Activated B cell treated with CpG ODN at 0.5 μM for 24 hours (primary cell): Measurements from ENCODE around the gene ARL6IP6. TPM values are rescaled to one million over a fixed set of nuclear protein-coding genes. Genes with fewer than 3 reads are reported as not detected.
"Not testable (repeated sequence)": the region's sequence is repeated elsewhere in the genome, so short reads cannot be mapped to it uniquely, and the experiment has no call there.

ENCODE experiments used
- ATAC-seq: fragments of 200-7000 bp; cut with Tn5 transposase; one replicate; pipeline ENCODE4 v1.10.0; 2021; ENCODE audit warnings: low read depth, mild to moderate bottlenecking, moderate library complexity
- CTCF ChIA-PET: fragments of 350-600 bp; sonication (Branson Sonifier 250); formaldehyde crosslinking; loops from one replicate; lab custom pipeline; 2021; ENCODE audit warnings: antibody characterized with exemption; lab: Charles Lee
- POLR2A ChIA-PET: fragments of 350-600 bp; sonication (Branson Sonifier 250); formaldehyde crosslinking; loops from one replicate; lab custom pipeline; 2021; ENCODE audit warnings: antibody characterized with exemption; lab: Charles Lee
- DNase-seq: peaks from one replicate; pipeline ENCODE4 v3.0.0; 2022
- H3K27ac Mint-ChIP-seq: one replicate; pipeline ENCODE4 v1.8.0; 2020; ENCODE audit warnings: mixed read lengths
- H3K27me3 Mint-ChIP-seq: one replicate; pipeline ENCODE4 v1.8.0; 2021; ENCODE audit warnings: mixed read lengths
- H3K36me3 Mint-ChIP-seq: one replicate; pipeline ENCODE4 v1.8.0; 2021; ENCODE audit warnings: low read depth, mixed read lengths
- H3K4me1 Mint-ChIP-seq: one replicate; pipeline ENCODE4 v1.8.0; 2021; ENCODE audit warnings: mixed read lengths
- H3K4me3 Mint-ChIP-seq: one replicate; pipeline ENCODE4 v1.8.0; 2020; ENCODE audit warnings: mild to moderate bottlenecking, mixed read lengths
- H3K9me3 Mint-ChIP-seq: one replicate; pipeline ENCODE4 v1.8.0; 2020; ENCODE audit warnings: mixed read lengths
- intact Hi-C: fragments of 100-400 bp; cut with micrococcal nuclease; formaldehyde crosslinking; loops from one replicate; pipeline ENCODE4 v1.15.1; 2024
- total RNA-seq: library from RNA; stranded (reverse); gene quantifications from 2 replicates; pipeline ENCODE4 v1.2.3, GENCODE V29; 2022
- TF ChIP-seq, protein P1 (sequence below): fragments of 200-600 bp; IDR thresholded peaks from one replicate; pipeline ENCODE4 v1.8.0; 2022; ENCODE audit warnings: antibody characterized with exemption, mild to moderate bottlenecking

Gene ARL6IP6
- total RNA-seq, 1 donor from 2014 or later: 13.4 TPM

GRCh38 chr2:152762202-152762601, 43.8 kb downstream of the ARL6IP6 start:
- ATAC-seq (no peak), DNase-seq (no peak)
- Mint-ChIP-seq H3K27ac (no peak overlapping the region), H3K4me3 (no peak overlapping the region), H3K9me3 (no peaks in the 10 kb centered on the region), H3K36me3 (peaks cover 32% of the 10 kb centered on the region), H3K4me1 (no peaks in the 10 kb centered on the region), H3K27me3 (no peaks in the 10 kb centered on the region)
- TF ChIP-seq, protein P1, sequence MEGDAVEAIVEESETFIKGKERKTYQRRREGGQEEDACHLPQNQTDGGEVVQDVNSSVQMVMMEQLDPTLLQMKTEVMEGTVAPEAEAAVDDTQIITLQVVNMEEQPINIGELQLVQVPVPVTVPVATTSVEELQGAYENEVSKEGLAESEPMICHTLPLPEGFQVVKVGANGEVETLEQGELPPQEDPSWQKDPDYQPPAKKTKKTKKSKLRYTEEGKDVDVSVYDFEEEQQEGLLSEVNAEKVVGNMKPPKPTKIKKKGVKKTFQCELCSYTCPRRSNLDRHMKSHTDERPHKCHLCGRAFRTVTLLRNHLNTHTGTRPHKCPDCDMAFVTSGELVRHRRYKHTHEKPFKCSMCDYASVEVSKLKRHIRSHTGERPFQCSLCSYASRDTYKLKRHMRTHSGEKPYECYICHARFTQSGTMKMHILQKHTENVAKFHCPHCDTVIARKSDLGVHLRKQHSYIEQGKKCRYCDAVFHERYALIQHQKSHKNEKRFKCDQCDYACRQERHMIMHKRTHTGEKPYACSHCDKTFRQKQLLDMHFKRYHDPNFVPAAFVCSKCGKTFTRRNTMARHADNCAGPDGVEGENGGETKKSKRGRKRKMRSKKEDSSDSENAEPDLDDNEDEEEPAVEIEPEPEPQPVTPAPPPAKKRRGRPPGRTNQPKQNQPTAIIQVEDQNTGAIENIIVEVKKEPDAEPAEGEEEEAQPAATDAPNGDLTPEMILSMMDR: no peak
- intact Hi-C loops: no loop called here
- ChIA-PET POLR2A (no interaction called here), CTCF (no interaction called here)

DNA sequence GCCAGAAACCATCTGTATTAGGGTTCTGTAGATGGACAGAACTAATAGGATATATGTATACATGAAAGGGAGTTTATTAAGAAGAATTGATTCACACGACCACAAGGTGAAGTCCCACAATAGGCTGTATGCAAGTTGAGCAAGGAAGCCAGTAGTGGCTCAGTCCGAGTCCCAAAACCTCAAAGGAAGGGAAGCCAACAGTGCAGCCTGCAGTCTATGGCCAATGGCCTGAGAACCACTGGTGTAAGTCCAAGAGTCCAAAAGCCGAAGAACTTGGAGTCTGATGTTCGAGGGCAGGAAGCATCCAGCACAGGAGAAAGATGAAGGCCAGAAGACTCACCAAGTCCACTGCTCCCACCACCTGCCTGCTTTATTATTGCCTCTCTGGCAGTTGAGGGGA, 44.8 kb downstream of the ARL6IP6 start:
- H3K27ac Mint-ChIP-seq, H3K4me1 Mint-ChIP-seq, ATAC-seq, intact Hi-C loops, CTCF ChIA-PET, POLR2A ChIA-PET, H3K4me3 Mint-ChIP-seq, H3K27me3 Mint-ChIP-seq, DNase-seq, H3K9me3 Mint-ChIP-seq: not testable (repeated sequence)
- peaks cover 32% of the 10 kb centered on the region for H3K36me3 Mint-ChIP-seq

GRCh38 chr2:152763651-152764050, 45.2 kb downstream of the ARL6IP6 start:
- ATAC-seq (no peak), DNase-seq (no peak)
- no peaks in the 10 kb centered on the region for H3K4me1 Mint-ChIP-seq
- TF ChIP-seq, protein P1: no peak
- H3K36me3 Mint-ChIP-seq: peaks cover 31% of the 10 kb centered on the region
- intact Hi-C loops: no loop called here
- POLR2A ChIA-PET: no interaction called here
- CTCF ChIA-PET: no interaction called here
- H3K27me3 Mint-ChIP-seq: no peaks in the 10 kb centered on the region
- no peaks in the 10 kb centered on the region for H3K9me3 Mint-ChIP-seq
- H3K4me3 Mint-ChIP-seq: no peak overlapping the region
- H3K27ac Mint-ChIP-seq: no peak overlapping the region

DNA sequence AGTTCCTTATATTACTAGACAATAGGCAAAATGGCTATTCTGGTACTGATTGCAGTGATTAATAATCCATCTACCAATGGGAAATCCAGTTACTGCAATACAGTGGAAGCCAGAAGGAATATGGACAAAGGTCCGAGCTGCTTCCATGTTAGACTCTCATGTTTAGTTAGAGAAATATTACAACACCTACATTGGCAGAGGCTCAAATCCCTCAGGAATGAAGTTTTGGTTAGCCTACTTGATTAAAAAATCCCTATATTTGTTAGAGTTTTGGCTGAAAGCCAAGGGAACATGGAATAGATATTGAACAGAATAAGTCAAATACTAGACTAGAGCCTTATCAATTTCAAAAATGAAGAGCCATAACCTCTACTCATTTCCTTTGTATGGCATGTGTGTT, 48.5 kb downstream of the ARL6IP6 start:
- CTCF ChIA-PET: no interaction called here

DNA sequence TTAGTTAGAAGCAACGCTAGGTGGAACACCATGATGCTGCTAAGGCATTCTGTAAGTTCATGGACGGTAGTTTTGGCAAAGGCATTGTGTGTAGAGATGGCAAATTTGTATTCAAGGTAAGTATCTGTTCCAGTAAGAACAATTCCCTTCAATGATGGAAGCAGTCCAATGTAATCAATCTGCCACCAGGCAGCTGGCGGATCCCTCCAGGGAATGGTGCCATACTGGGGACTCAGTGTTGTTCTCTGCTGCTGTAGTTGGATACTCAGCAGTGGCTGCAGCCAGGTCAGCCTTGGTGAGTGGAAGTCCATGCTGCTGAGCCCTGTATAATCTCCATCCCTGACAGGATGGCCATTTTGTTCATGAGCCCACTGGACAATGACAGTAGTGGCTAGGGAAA, 62.8 kb downstream of the ARL6IP6 start:
- no peak for ATAC-seq
- CTCF ChIA-PET: no interaction called here
- Mint-ChIP-seq H3K4me1 (no peaks in the 10 kb centered on the region), H3K4me3 (no peak overlapping the region), H3K9me3 (peaks cover 3% of the 10 kb centered on the region), H3K36me3 (no peaks in the 10 kb centered on the region), H3K27me3 (peaks cover under 1% of the 10 kb centered on the region), H3K27ac (no peak overlapping the region)
- TF ChIP-seq, protein P1: no peak
- POLR2A ChIA-PET: no interaction called here
- no peak for DNase-seq
- intact Hi-C loops: no loop called here

More for the DNA sequence above, 48.5 kb downstream of the ARL6IP6 start:
- ATAC-seq: no peak
- no peaks in the 10 kb centered on the region for H3K4me1 Mint-ChIP-seq
- H3K36me3 Mint-ChIP-seq: peaks cover 13% of the 10 kb centered on the region
- TF ChIP-seq, protein P1: no peak
- H3K27me3 Mint-ChIP-seq: no peaks in the 10 kb centered on the region
- no peak for DNase-seq
- POLR2A ChIA-PET: no interaction called here
- no peak overlapping the region for H3K27ac Mint-ChIP-seq
- H3K4me3 Mint-ChIP-seq: no peak overlapping the region
- intact Hi-C loops: no loop called here
- no peaks in the 10 kb centered on the region for H3K9me3 Mint-ChIP-seq

GRCh38 chr2:152782171-152782570, 63.8 kb downstream of the ARL6IP6 start:
- DNase-seq (no peak), ATAC-seq (no peak)
- H3K4me1 Mint-ChIP-seq: no peaks in the 10 kb centered on the region
- H3K27me3 Mint-ChIP-seq: peaks cover 5% of the 10 kb centered on the region
- peaks cover 5% of the 10 kb centered on the region for H3K9me3 Mint-ChIP-seq
- no peak overlapping the region for H3K27ac Mint-ChIP-seq
- intact Hi-C loops: no loop called here
- TF ChIP-seq, protein P1: no peak
- H3K4me3 Mint-ChIP-seq: no peak overlapping the region
- POLR2A ChIA-PET: no interaction called here
- CTCF ChIA-PET: no interaction called here
- H3K36me3 Mint-ChIP-seq: no peaks in the 10 kb centered on the region
